HepG2 (cell line): ENCODE results near the gene BID. TPM values are rescaled to one million over a fixed set of nuclear protein-coding genes. Genes with fewer than 3 reads are reported as not detected.
A peak's percentile ranks its signal among the peaks of the same experiment; 100 is the strongest.

Experiments used
- ATAC-seq: fragments of 200-7000 bp; cut with Tn5 transposase; 3 replicates; pipeline ENCODE4 v1.9.1; 2020; ENCODE audit warnings: mild to moderate bottlenecking, moderate library complexity
- BruUV-seq: library from RNA; stranded (reverse); fragments of 400-500 nt; replicated peaks from 2 replicates; lab custom pipeline; 2021; lab: Mats Ljungman, UMichigan
- CTCF ChIA-PET: fragments of 300-600 bp; formaldehyde crosslinking; extraction: SDS; loops from one replicate; lab custom pipeline; 2021; ENCODE audit warnings: low total read pairs, inconsistent platforms, low intra/inter-chr PET ratio; lab: Yijun Ruan, JAX
- POLR2A ChIA-PET: fragments of 350-600 bp; sonication (Branson Sonifier 250); formaldehyde crosslinking; loops from one replicate; lab custom pipeline; 2020; ENCODE audit warnings: antibody characterized with exemption, inconsistent platforms; lab: Yijun Ruan, JAX
- DNase-seq: peaks from one replicate; pipeline ENCODE4 v3.0.0-alpha.2; 2015; ENCODE audit warnings: low spot score
- FAIRE-seq: peaks from 3 replicates; lab custom pipeline; 2011; peaks lifted over from hg19 to GRCh38; lab: Jason Lieb, UNC
- H2AFZ ChIP-seq: one replicate; pipeline ENCODE4 v1.6.1; 2011; ENCODE audit warnings: low read length, inconsistent platforms
- H3K27ac ChIP-seq: fragments of 300-600 bp; 3 replicates; pipeline ENCODE4 v1.8.0; 2011; ENCODE audit warnings: mixed run types, mild to moderate bottlenecking, mixed read lengths, low read length, inconsistent platforms; ENCODE audit not compliant: insufficient read depth; ENCODE audit errors: extremely low read length
- H3K27me3 ChIP-seq, 2 experiments: fragments of 200-600 bp in 1 of 2; 2 replicates in 1 of 2; 3 replicates in 1 of 2; pipeline versions ENCODE4 v1.6.0 to v1.8.0; 2011; ENCODE audit warnings: low read length in 2 of 2, mild to moderate bottlenecking in 2 of 2, moderate library complexity in 2 of 2, inconsistent platforms in 1 of 2; ENCODE audit not compliant: insufficient read depth in 2 of 2, control insufficient read depth in 1 of 2
- H3K36me3 ChIP-seq, 2 experiments: fragments of 200-600 bp in 1 of 2; replicated peaks in 1 of 2; 2 replicates in 1 of 2; 3 replicates in 1 of 2; pipeline versions ENCODE4 v1.5.1 to v1.8.0; 2011; ENCODE audit warnings: low read length in 2 of 2, inconsistent platforms in 1 of 2; ENCODE audit not compliant: insufficient read depth in 2 of 2, control insufficient read depth in 1 of 2
- H3K4me1 ChIP-seq: 2 replicates; pipeline ENCODE4 v1.5.1; 2012; ENCODE audit warnings: low read length, inconsistent platforms; ENCODE audit not compliant: insufficient read depth
- H3K4me2 ChIP-seq: 2 replicates; pipeline ENCODE4 v1.6.0; 2011; ENCODE audit warnings: low read depth, low read length, inconsistent platforms
- H3K4me3 ChIP-seq, 3 experiments: fragments of 200-600 bp in 1 of 3; sonication (generic), shearing (Covaris generic) in 1 of 3; replicated peaks in 1 of 3; 2 replicates each; pipeline ENCODE4 v1.5.1; 2011 to 2016; ENCODE audit warnings: low read length in 3 of 3, inconsistent platforms in 2 of 3, low read depth in 2 of 3, mild to moderate bottlenecking in 2 of 3, control low read depth in 1 of 3, mixed read lengths in 1 of 3; ENCODE audit not compliant: insufficient read depth in 1 of 3
- H3K79me2 ChIP-seq: one replicate; pipeline ENCODE4 v1.6.1; 2011; ENCODE audit warnings: low read length, inconsistent platforms; ENCODE audit not compliant: insufficient read depth
- H3K9ac ChIP-seq: 2 replicates; pipeline ENCODE4 v1.6.0; 2011; ENCODE audit warnings: mild to moderate bottlenecking, low read depth, low read length, inconsistent platforms; ENCODE audit not compliant: insufficient read depth
- H3K9me3 ChIP-seq: 2 replicates; pipeline ENCODE4 v1.5.1; 2012; ENCODE audit warnings: mild to moderate bottlenecking, low read length
- H4K20me1 ChIP-seq: 2 replicates; pipeline ENCODE4 v1.6.0; 2011; ENCODE audit warnings: inconsistent platforms, mild to moderate bottlenecking, low read length, moderate library complexity; ENCODE audit not compliant: insufficient read depth
- MAFF ChIP-seq: IDR thresholded peaks from 2 replicates; pipeline ENCODE4 v1.6.1; 2011; ENCODE audit warnings: low read depth, low read length, improper control_type of control experiment
- MAFK ChIP-seq, 2 experiments: IDR thresholded peaks in 1 of 2; conservative IDR thresholded peaks in 1 of 2; 2 replicates each; pipeline ENCODE4 v1.6.1; 2011; ENCODE audit warnings: improper control_type of control experiment in 2 of 2, low read length in 2 of 2
- STAG1 ChIP-seq: sonication (generic); formaldehyde crosslinking; IDR thresholded peaks from 2 replicates; pipeline ENCODE4 v1.4.0; 2020; ENCODE audit warnings: missing genetic modification reagents
- ZNF337 ChIP-seq: sonication (generic); formaldehyde crosslinking; IDR thresholded peaks from 2 replicates; pipeline ENCODE4 v1.5.1; 2020; ENCODE audit warnings: missing genetic modification reagents, low read depth, mild to moderate bottlenecking, borderline replicate concordance
- WGBS: methylation state at CpG from one replicate; pipeline ENCODE4 v1.1.6; 2017; ENCODE audit warnings: low lambda C conversion rate; 5-methylcytosine and 5-hydroxymethylcytosine counted together
- in situ Hi-C: cut with HindIII; loops from 2 replicates; pipeline ENCODE4 v1.10.0; 2017; ENCODE audit warnings: low pct_unique_long_range_greater_than_20kb; ENCODE audit not compliant: extremely low pct_ligation_motif_present
- intact Hi-C: fragments of 100-400 bp; cut with micrococcal nuclease; formaldehyde crosslinking; loops from one replicate; pipeline ENCODE4 v1.10.0; 2022; ENCODE audit not compliant: unreplicated experiment
- polyA plus RNA-seq, 8 experiments: library from polyadenylated mRNA; depleted of rRNA in 3 of 8; stranded (reverse) in 7 of 8; unstranded in 1 of 8; fragments of >200 nt; fragmentation: Illumina TruSeq in 4 of 8; extraction: Trizol in 4 of 8; gene quantifications; 2 replicates each; pipeline versions ENCODE4 v1.2.1 to v1.2.3, GENCODE V29; 2011 to 2016; ENCODE audit warnings: low read depth in 4 of 8, missing spikeins in 1 of 8, mixed read lengths in 1 of 8; ENCODE audit not compliant: insufficient read depth in 1 of 8
- total RNA-seq, 5 experiments: library from RNA; depleted of rRNA; stranded (reverse); fragments of >200 nt; fragmentation: Illumina TruSeq; extraction: Trizol; gene quantifications; 2 replicates each; pipeline ENCODE4 v1.2.3, GENCODE V29; 2016; ENCODE audit warnings: low read depth in 1 of 5
- TF ChIP-seq, protein P1 (sequence below): sonication (generic); formaldehyde crosslinking; IDR thresholded peaks from 2 replicates; pipeline ENCODE4 v1.5.0; 2020; ENCODE audit warnings: mild to moderate bottlenecking, missing genetic modification reagents

The BID gene
- total and polyA plus RNA-seq, 2 of the 13 experiments (the other 11 are each of a cell fraction or from before 2014, with no cell fraction given): 35.3 to 51.7 TPM

DNA sequence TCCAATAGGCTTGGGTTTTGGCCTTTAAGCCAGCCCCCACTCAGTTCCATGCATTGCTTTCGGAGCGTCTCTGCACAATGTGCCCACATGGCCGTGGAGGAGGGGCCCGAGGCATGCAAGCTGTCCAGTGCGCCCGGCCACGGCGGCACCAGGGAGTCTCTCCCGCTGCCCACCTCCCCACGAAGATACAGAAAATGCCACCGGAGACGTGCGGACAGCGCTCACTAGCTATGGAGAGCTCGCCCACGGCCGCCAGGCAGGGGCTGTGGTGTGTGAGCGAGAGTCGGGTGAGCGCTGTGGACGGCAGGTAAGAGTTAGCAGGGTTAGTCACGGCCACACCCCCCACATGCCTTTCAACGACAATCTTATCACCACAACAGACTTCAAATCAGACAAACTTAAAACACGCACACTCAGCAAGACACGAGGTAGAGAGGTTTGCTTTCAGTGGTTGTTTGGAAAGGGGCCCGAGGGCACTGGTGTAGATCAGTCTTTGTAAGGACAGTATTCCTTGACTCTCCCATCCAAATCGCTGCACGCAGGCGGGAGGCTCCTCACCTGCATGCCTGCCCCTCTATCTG lies 18.7 kb upstream of the BID start:
- H3K9me3 ChIP-seq: no peaks in the 10 kb centered on the region
- intact Hi-C loops (no loop called here), in situ Hi-C loops (no loop called here)
- WGBS: 97% methylated on average over 24 of the region's 29 CpGs
- no peak overlapping the region for H3K4me3 ChIP-seq
- H3K4me1 ChIP-seq: no peaks in the 10 kb centered on the region
- H3K27me3 ChIP-seq: no peaks in the 10 kb centered on the region; a peak in 1 of 5 replicates
- ChIA-PET POLR2A (no interaction called here), CTCF (no interaction called here)
- H4K20me1 ChIP-seq: no peaks in the 10 kb centered on the region
- H3K36me3 ChIP-seq: peaks cover 4 to 6% of the 10 kb centered on the region in 2 experiments; a peak in 2 of 5 replicates
- ATAC-seq: no peak
- no TSS peak for BruUV-seq
- peak; percentile 37 to 56 for TF ChIP-seq MAFK (conservative IDR thresholded peaks at IDR 0.05 in 1 of 2, IDR thresholded peaks at IDR 0.05 in 1 of 2; ENCODE audit: low read length in 2 of 2)
- TF ChIP-seq ZNF337: no peak
- peak; percentile 23; the same call in 1 of the 2 replicates for TF ChIP-seq MAFF
- H3K27ac ChIP-seq: no peak overlapping the region
- no peak overlapping the region for H3K4me2 ChIP-seq
- no peaks in the 10 kb centered on the region for H3K79me2 ChIP-seq
- H3K9ac ChIP-seq: no peak overlapping the region
- no peak overlapping the region for H2AFZ ChIP-seq
- no peak for DNase-seq
- FAIRE-seq: no peak

DNA sequence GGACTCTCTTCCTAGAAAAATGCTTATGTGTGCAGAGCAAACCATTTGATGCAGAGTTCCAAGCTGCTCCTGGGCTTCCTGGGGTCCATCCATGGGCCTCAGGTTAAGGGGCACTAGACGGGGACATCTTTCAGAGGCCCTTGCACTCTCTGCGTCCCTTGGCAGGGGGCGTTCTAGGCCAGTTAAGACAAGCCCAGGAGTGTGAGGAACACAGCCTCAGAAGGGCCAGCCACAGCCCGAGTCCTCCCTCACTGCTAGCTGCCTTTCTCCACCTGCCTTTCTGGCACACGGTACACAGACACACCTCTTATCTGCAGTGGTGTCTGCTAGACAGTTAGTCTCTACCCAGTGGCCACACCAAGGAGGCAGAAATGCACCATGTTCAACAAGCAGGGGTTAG lies 18.0 kb upstream of the BID start:
- Histone ChIP-seq H3K27ac (no peak overlapping the region), H3K36me3 (peaks cover 4 to 6% of the 10 kb centered on the region in 2 experiments; a peak in 2 of 5 replicates), H3K4me3 (no peak overlapping the region), H2AFZ (no peak overlapping the region), H3K4me1 (peaks cover 3% of the 10 kb centered on the region), H3K9me3 (no peaks in the 10 kb centered on the region), H3K4me2 (no peak overlapping the region), H3K27me3 (no peaks in the 10 kb centered on the region; a peak in 1 of 5 replicates), H3K9ac (no peak overlapping the region), H4K20me1 (no peaks in the 10 kb centered on the region), H3K79me2 (no peaks in the 10 kb centered on the region)
- FAIRE-seq (no peak), DNase-seq (no peak), ATAC-seq (0 out of 3 replicates have a peak, but pooled peaks have one; percentile 17)
- intact Hi-C loops: no loop called here
- in situ Hi-C loops: no loop called here
- BruUV-seq: no TSS peak
- WGBS: 87% methylated on average over 3 of the region's 5 CpGs
- POLR2A ChIA-PET: no interaction called here
- TF ChIP-seq, protein P1, sequence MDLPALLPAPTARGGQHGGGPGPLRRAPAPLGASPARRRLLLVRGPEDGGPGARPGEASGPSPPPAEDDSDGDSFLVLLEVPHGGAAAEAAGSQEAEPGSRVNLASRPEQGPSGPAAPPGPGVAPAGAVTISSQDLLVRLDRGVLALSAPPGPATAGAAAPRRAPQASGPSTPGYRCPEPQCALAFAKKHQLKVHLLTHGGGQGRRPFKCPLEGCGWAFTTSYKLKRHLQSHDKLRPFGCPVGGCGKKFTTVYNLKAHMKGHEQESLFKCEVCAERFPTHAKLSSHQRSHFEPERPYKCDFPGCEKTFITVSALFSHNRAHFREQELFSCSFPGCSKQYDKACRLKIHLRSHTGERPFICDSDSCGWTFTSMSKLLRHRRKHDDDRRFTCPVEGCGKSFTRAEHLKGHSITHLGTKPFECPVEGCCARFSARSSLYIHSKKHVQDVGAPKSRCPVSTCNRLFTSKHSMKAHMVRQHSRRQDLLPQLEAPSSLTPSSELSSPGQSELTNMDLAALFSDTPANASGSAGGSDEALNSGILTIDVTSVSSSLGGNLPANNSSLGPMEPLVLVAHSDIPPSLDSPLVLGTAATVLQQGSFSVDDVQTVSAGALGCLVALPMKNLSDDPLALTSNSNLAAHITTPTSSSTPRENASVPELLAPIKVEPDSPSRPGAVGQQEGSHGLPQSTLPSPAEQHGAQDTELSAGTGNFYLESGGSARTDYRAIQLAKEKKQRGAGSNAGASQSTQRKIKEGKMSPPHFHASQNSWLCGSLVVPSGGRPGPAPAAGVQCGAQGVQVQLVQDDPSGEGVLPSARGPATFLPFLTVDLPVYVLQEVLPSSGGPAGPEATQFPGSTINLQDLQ (CRISPR knock-in tag): no peak
- 0 out of 2 replicates have a peak, but pooled peaks have one; percentile 10 for TF ChIP-seq STAG1
- CTCF ChIA-PET: no interaction called here
